ENCODE data around the gene SAYSD1. TPM values are rescaled to one million over a fixed set of nuclear protein-coding genes. Genes with fewer than 3 reads are reported as not detected.

Gene SAYSD1
- total and polyA plus RNA-seq, 2 experiments from 2014 or later = 8.2 to 10.0 TPM

DNA sequence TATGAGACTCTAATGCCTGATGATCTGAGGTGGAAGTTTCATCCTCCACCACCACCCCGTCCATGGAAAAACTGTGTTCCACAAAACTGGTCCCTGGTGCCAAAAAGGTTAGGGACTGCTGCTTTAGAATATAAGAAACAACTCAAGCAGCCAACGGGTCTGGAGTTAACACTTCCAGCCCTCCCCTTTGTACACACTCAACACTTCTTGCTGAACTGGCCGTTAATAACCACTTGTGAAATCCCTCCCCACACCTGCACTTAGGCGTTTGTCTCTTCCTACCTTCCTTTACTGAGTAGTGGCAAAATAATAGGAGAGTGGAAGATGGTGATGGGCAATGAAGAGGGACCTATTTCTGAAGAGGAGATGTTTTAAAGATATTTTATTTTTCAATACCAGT, 10.5 kb downstream of the SAYSD1 start (continued):
- TF ChIP-seq, protein P1, sequence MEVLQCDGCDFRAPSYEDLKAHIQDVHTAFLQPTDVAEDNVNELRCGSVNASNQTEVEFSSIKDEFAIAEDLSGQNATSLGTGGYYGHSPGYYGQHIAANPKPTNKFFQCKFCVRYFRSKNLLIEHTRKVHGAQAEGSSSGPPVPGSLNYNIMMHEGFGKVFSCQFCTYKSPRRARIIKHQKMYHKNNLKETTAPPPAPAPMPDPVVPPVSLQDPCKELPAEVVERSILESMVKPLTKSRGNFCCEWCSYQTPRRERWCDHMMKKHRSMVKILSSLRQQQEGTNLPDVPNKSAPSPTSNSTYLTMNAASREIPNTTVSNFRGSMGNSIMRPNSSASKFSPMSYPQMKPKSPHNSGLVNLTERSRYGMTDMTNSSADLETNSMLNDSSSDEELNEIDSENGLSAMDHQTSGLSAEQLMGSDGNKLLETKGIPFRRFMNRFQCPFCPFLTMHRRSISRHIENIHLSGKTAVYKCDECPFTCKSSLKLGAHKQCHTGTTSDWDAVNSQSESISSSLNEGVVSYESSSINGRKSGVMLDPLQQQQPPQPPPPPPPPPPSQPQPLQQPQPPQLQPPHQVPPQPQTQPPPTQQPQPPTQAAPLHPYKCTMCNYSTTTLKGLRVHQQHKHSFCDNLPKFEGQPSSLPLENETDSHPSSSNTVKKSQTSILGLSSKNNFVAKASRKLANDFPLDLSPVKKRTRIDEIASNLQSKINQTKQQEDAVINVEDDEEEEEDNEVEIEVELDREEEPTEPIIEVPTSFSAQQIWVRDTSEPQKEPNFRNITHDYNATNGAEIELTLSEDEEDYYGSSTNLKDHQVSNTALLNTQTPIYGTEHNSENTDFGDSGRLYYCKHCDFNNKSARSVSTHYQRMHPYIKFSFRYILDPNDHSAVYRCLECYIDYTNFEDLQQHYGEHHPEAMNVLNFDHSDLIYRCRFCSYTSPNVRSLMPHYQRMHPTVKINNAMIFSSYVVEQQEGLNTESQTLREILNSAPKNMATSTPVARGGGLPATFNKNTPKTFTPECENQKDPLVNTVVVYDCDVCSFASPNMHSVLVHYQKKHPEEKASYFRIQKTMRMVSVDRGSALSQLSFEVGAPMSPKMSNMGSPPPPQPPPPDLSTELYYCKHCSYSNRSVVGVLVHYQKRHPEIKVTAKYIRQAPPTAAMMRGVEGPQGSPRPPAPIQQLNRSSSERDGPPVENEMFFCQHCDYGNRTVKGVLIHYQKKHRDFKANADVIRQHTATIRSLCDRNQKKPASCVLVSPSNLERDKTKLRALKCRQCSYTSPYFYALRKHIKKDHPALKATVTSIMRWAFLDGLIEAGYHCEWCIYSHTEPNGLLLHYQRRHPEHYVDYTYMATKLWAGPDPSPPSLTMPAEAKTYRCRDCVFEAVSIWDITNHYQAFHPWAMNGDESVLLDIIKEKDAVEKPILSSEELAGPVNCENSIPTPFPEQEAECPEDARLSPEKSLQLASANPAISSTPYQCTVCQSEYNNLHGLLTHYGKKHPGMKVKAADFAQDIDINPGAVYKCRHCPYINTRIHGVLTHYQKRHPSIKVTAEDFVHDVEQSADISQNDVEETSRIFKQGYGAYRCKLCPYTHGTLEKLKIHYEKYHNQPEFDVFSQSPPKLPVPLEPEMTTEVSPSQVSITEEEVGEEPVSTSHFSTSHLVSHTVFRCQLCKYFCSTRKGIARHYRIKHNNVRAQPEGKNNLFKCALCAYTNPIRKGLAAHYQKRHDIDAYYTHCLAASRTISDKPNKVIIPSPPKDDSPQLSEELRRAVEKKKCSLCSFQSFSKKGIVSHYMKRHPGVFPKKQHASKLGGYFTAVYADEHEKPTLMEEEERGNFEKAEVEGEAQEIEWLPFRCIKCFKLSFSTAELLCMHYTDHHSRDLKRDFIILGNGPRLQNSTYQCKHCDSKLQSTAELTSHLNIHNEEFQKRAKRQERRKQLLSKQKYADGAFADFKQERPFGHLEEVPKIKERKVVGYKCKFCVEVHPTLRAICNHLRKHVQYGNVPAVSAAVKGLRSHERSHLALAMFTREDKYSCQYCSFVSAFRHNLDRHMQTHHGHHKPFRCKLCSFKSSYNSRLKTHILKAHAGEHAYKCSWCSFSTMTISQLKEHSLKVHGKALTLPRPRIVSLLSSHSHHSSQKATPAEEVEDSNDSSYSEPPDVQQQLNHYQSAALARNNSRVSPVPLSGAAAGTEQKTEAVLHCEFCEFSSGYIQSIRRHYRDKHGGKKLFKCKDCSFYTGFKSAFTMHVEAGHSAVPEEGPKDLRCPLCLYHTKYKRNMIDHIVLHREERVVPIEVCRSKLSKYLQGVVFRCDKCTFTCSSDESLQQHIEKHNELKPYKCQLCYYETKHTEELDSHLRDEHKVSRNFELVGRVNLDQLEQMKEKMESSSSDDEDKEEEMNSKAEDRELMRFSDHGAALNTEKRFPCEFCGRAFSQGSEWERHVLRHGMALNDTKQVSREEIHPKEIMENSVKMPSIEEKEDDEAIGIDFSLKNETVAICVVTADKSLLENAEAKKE (CRISPR knock-in tag; IDR thresholded peaks at IDR 0.05) = no peak

DNA sequence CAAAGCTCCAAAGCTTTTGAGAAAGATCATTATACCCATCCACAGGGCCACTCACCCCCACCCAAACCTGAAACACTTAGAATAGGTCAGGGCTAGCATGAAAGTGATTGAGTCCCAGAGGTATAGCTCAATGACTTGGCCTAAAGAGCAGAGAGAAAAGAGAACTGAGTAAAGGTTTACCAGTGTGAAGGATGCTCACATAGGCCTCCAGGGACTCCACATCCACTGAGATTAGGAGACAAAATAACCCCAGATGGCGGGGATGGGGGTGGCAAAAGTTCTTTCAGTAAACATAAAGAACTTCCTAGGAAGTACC, 12.2 kb downstream of the SAYSD1 start:
- H3K79me2 ChIP-seq (replicated peaks; ENCODE audit: insufficient read depth) = no peaks in the 10 kb centered on the region
- peaks cover 11% of the 10 kb centered on the region for H3K4me1 ChIP-seq (ENCODE audit: insufficient read depth)
- Mint-ChIP-seq H3K27ac (no peak overlapping the region), H3K4me3 (no peak overlapping the region), H3K9me3 (no peaks in the 10 kb centered on the region), H3K27me3 (ENCODE audit: insufficient read depth, low read depth, poor library complexity) (peaks cover 1% of the 10 kb centered on the region), H3K36me3 (ENCODE audit: low read depth) (peaks cover 3% of the 10 kb centered on the region; the same call in 2 of the 3 replicates), H3K4me1 (peaks cover 8% of the 10 kb centered on the region)
- no peaks in the 10 kb centered on the region for H3F3A ChIP-seq (replicated peaks; ENCODE audit: low read depth)
- H3K27ac ChIP-seq (ENCODE audit: low read depth) = no peak overlapping the region
- no peak for ATAC-seq
- no peak overlapping the region for H3K4me3 ChIP-seq
- H3K4me2 ChIP-seq = no peak overlapping the region
- DNase-seq (ENCODE audit: low spot score) = no peak
- no peaks in the 10 kb centered on the region for H3K9me2 ChIP-seq (ENCODE audit: insufficient read depth)
- no peaks in the 10 kb centered on the region for H3K27me3 ChIP-seq (ENCODE audit: insufficient read depth)
- H3K36me3 ChIP-seq (ENCODE audit: insufficient read depth) = no peaks in the 10 kb centered on the region; the same call in 1 of the 2 replicates
- no peak overlapping the region for H2AFZ ChIP-seq
- H4K20me1 ChIP-seq (replicated peaks; ENCODE audit: insufficient read depth) = no peaks in the 10 kb centered on the region
- TF ChIP-seq, protein P2, sequence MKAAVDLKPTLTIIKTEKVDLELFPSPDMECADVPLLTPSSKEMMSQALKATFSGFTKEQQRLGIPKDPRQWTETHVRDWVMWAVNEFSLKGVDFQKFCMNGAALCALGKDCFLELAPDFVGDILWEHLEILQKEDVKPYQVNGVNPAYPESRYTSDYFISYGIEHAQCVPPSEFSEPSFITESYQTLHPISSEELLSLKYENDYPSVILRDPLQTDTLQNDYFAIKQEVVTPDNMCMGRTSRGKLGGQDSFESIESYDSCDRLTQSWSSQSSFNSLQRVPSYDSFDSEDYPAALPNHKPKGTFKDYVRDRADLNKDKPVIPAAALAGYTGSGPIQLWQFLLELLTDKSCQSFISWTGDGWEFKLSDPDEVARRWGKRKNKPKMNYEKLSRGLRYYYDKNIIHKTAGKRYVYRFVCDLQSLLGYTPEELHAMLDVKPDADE (IDR thresholded peaks at IDR 0.05) = no peak
- TF ChIP-seq STAT1 (IDR thresholded peaks at IDR 0.05; ENCODE audit: unreplicated experiment) (no peak), EZH2 (IDR thresholded peaks at IDR 0.05; ENCODE audit: low read depth, unreplicated experiment) (no peak), EZH2phosphoT487 (IDR thresholded peaks at IDR 0.05; ENCODE audit: unreplicated experiment) (no peak), ZNF114 (CRISPR knock-in tag; IDR thresholded peaks at IDR 0.05) (no peak), POLR2AphosphoS5 (IDR thresholded peaks at IDR 0.05; ENCODE audit: low read depth) (no peak), JUNB (IDR thresholded peaks at IDR 0.05; ENCODE audit: unreplicated experiment) (no peak), ZNF331 (CRISPR knock-in tag; IDR thresholded peaks at IDR 0.05; ENCODE audit: low read depth) (no peak)
- TF ChIP-seq, protein P1 (CRISPR knock-in tag; IDR thresholded peaks at IDR 0.05) = no peak
